Measurements from ENCODE around the gene NPRL2.
"Not testable (repeated sequence)": the region's sequence is repeated elsewhere in the genome, so short reads cannot be mapped to it uniquely, and the experiment has no call there.

NPRL2 gene

DNA sequence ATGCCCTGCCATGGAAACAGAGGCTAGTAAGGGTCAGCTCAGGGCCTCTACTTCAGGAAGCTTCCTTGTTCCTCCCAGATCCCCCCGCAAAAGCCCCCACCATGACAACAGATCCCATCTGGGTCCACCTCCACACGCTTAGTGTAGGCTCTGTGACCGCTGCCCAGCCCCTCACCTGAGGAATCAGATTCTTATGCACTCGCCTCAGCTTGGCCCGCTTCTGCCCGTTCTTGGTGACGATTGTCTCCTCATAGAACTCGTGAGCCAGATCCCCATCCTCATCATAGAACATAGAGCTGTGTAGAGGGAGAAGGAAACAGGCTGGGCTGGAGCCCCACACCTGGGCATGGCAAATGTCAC is 24.4 kb downstream of the NPRL2 start:
- no peak for DNase-seq

DNA sequence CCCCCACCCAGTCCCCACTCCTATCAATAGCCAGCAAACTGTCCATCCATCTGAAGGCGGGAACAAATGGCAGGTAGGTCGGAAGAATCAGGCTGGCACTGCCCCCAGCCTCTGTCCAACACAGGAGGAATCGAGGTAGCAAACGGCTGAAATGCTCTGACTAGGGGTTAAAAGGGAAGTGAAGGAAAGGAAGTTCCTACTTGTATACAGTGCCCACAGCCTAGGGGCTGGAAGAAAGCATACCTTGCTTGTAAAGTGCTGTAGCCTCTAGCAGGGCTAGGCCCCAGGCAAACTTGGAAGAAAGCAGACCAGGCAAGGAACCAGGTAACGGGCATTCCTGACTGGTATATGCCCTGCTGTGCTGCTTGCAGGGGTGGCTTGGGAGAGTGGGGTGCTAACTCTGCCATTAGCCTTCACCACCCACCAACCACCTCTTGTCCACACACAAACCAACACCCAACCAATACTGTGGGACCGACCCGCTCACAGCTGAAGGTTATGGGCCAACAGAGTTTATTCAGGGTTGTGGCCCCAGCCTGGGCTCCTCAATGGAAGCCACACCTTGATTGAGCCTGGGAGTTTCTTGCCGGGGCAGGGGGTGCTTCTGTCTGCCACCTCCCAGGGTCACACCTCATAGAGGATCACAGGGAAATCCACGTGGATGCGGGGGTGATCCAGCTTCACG is 24.9 kb downstream of the NPRL2 start:
- no peak for DNase-seq

DNA sequence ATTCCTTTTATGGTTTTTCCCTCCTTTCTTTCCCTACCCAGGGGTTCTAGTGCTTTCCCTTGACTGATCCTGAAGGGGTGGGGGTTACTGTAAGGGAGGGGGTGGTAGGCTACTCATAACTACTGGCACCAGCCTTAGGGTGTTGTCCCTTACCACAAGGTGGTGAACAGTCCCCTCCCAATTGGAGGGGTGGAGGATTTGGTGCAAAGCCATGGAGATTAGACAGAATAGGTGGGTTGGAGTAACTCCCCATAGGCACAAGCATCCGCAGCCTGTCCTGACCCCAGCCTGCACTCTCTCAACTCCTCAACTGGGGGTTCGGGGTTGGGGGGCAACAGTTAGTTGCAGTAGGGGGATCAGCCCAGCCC is 25.5 kb downstream of the NPRL2 start:
- no peak for DNase-seq

DNA sequence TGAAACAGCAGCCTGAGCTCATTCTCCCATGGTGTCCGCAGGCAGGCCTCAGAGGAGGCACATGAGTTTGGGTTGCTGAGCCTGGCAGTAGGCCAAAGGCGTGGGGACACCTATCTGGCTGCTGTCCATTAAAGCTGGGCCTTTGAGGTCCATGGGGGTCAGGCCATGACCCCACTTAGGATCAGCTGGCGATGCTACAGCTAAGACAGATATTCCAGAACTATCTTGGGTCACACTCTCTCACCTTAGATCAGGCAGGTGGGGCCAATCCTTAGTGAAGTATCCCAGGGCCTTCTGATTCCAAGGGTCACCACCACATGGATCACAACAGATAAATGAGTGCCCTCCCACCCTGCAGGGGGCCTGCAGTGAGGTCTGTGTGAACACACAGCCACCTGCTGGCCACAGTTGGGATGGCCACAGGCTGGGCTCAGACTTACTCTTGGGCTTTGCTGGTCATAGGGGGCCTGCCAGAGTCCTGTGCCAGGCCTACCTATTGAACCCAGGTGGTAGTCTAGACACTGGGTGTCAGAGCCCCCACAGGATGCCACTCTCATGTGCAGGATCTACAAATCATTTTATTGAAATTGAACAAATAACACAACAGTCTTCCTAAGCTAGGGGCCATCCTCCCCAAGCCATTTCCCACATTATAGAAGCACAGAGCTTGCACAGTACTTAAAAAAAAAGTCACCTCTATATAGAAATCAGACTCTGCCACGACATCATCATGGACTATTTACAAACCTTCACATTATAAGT is 26.0 kb downstream of the NPRL2 start:
- peak in 3 of 5 donors; percentile 40 to 50 (median 42) for DNase-seq

DNA sequence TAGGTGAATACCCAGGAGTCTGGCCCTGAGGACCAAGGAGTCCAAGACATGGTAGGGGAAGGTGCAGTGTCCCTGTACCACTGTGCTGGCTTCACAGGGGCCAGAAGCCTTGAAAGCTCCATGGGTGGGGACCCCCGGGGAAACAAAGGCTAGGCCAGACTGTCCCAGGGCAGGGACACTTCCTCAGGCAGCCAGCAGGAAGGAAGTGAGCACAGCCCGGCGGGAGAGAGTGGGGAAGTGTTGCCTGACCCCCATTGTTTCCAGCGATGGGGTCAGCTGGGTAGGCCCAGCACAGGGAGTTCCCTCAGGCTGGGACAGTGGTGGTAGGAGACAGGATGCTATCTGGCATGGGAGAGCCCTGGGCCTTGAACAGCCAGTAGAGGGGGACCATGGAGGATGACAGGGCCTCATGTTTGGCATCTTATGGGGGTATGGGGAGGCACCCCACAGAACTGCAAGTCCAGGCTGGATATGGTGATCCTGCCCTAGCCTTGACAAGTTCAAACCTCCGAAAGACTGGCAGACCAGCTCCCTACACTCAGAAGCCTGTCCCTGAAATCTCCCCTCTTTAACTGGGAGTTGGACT is 26.9 kb downstream of the NPRL2 start:
- no peak for DNase-seq

DNA sequence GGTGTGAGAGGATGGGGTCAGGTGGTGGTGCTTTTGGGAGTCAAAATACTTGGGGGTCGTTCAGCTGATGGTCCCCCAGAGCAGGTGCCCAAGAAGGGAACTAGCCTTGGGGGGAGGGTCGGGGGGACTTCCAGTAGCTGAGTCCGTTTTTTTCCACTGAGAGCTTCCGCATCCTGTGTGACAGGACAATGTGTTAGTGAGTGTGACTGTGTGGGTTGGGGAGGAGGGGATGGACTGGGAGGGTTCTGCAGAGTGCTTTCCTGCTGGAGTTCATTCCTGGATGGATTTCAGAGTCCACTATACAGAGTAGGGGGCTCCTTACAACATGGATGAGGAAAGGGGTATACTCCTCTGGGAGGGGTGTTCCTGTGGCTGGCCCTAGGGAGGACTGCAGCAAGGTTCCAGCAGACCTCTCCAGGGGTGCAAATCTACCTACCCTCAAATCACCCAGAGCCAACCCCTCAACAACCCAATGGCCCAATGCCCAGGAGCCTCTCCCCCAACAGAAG is 27.4 kb downstream of the NPRL2 start:
- no peak for DNase-seq

DNA sequence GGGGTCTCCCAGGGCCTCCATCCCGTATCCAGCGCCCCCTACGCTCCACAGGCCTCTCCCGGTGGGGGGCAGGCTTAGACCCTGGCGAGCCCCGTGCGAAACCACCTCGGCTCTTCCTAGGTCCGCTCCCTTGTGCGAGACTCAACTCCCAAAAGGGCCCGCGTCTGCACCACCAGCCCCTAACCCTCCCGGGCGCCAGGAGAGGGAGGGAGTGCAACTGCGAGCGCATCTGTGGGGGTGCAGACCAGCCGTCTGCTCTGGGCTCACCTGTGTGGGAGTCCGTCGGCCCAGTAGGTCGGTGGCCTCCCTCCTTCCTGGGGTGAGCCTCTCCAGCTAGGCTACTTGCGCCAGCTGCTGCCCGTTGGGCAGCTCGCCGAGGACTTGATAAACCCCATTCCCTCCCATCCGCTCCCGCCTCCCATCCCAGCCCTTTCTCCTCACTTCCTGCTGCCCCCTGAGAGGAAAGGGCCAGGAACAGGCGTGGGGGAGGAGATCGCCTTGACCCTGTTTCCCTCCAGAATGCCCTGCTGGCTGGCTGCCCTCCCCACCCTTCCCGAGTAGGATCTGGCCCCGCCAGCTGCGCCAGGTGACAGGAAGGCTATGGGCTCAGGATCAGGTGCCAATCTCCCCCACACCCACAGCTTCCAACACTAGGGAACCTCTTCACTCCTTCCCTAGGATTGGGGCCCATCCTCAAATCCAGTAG is 28.0 kb downstream of the NPRL2 start, which contains the start of gene HYAL2:
Gene HYAL2, minus strand, starts transcription at position 360 of the 706 bp plus-strand sequence. CDS start 2,256 bp downstream, outside the sequence.
- no peak for DNase-seq

DNA sequence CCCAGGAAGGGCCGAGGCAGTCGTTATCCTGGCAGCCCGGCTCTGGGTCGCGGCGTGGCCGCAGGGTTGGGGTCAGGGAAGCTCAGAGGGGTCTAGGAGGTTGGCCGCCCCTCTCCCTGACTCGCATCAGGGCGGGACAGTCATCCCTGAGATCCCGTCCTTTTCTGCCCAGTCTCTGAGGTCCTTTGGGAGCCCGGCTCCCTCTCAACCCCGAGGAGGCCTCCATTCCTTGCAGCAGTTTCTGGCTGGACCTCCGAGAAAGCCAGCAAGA is 28.5 kb downstream of the NPRL2 start:
- no peak for DNase-seq

DNA sequence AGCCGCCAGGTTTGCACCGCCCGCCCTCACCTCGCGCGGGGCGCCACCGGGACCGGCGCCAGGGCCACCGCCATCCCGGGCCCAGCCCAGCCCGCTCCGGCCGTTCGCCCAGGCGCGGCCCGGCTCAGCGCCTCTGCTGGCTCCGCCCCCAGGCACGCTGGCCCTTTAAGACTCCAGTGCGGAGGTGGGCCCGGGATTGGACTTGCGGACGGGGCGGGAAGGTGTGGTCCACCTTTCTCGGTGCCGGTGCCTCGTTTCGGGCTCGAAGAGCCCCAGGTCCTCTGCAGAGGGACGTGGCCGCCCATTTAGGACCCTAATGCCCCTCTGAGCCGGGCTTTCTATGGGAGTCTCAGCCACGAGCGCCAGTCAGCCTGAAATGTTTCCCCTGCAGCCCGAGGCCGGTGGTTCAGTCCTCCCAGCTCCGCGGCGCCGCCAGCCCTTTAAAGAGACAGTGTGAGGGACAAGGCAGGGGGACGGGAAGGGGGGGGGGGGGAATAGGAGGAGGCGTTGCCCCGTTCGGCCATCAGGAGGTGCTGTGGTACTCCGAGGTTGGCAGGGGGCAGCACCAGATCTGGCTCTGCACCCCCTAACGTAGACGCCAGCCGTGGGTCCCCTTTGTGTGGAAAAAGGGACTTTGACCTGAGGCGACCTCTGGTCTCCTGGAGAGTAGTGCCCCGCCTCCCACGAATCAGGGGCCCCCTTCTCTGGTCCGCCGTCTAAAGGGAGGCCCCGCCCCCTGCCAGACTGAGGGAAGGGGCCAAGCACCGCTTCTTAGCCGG is 29.1 kb downstream of the NPRL2 start:
- DNase-seq = peak; percentile 59 to 87 (median 70)

DNA sequence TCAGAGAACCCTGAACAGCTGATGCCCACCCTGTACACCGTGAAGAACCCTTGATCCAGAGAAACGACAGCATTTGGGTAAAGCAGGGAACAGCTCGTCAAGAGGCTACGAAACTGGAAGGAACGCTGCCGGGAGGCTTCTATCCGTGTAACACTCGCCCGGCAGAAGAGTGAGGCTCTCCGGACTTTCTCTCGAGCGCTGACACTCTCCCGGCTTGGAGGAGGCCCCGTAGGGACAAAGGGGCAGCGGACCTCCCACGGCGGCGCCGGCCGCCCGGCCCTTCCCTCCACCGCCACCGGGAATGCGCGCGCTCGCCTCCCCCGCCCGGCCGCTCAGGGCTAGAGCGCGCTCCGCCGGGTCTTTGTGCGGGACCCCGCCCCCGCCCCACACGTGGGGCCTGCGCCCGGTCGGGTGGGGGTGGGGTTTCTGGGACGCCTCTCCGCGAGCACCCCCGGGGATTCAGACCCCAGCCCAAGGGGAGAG is 29.7 kb downstream of the NPRL2 start:
- DNase-seq = peak in 3 of 5 donors; percentile 35 to 56 (median 48)

DNA sequence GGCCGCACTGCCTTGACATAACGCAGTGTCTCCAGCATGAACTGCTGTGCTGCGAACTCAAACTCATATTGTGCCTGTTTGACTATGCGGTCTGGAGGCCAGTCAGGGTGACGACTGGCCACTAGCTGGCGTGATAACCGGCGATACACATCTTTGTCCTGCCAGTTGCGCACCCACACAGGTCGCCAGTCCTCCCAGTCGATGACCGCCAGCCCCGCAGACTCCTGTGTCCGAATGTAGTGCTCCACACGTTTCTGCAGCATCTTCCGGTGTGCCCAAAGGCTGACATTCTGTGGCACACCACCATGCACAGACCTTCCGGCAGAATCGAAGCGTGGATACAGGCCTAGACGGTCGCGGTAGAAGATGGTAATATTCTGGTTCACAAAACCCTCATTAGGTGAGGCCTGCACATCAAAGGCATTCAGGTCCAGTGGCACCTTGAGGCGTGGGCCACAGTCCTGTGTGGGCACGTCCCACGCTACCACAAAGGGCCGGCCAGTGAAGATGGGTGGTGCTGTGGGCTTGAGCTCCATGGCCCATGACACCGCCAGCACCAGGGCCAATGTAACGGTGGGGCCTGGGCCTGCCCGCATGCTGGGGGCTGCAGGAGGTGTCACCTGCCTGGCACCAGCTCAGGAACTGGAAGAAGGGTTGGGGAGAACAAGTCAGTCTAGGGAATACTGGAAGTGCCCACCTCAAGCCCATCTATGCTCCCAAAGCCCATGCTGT is 30.5 kb downstream of the NPRL2 start:
- DNase-seq = no peak

DNA sequence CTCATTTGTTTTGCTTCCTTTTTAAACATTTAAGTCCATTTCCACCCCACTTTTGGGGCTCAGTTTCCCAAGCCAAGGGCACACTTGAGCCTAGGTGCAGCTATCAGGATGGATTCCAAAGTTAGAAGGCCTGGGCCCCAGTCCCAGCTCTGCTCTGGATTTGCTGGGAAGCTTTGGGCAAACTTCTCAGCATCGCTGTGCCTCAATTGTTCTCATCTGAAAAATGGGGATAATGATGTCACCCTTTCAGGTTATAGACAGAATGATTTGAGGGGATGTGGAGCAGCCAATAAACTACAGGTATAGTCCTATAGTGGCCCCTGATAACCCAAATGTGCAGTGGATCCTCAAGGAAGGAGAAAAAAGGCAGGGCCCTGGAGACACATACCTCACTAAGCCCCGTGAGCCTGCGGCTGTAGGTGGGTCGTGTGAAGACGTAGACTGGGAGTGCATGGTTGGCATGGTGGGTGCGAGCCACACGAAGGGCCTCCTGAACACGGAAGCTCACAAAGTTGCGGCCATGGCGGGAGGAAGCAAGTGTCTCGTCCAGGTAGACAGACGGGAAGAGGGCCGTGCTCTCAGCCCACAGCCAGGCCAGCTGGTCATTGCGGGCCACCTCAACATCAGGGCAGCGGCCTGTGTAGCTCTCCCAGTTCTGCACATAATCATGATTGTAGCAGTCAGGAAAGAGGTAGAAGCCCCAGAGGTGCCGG is 31.2 kb downstream of the NPRL2 start:
- no peak for DNase-seq

DNA sequence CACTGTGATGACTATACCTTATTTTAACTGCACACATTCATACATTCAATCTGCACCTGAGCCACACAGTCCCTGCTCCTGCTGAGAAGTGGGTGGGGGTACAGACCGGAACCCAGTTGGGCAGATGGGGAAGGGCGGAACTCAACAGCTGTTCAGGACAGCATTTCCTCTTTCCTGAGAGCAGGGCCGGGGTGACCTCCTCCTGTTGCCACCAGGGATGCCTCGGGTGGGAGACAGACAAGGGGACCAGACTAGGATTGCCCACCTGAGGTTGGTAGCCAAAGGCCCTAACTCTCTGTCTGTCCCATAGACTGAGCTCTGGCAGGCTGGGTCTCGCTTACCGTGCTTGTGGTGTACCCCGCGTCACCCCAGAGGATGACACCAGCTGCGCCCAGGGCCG is 32.0 kb downstream of the NPRL2 start:
- DNase-seq = no peak

DNA sequence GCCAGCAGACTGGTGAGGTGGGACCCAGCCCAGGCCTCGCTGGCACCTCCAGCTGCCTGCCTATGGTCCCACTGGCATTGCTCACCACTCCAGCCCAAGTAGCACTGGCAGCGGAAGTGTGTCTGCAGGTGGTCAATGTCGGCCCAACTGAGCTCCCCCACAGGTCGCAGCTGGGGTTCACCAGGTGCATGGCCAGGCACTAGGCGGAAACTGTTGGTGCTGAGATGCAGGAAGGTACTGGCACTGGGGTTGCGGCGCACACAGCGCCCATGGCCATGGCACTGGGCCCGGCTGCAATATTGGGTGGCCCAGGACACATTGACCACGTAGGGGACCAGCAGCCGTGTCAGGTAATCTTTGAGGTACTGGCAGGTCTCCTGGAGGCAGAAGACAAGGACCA is 32.4 kb downstream of the NPRL2 start:
- no peak for DNase-seq

DNA sequence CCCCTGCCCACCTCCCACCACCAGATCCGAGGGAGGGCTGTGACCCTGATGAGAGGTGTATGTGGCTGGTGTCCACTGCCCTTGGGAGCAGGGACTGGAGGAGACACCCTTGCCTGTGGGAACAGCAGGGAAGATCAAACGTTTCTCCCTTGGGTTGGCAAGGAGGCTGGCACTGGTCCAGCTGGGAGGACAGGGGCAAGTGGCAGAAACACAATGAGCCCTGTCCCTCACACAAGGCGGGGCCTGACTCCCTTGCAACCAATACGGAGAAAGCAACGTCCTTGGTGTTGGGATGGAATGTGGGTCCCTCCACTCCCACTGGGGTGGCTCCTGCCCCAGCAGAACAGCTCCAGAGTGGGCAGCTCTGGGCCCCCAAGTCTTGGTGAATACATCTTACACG is 33.3 kb downstream of the NPRL2 start:
- no peak for DNase-seq

DNA sequence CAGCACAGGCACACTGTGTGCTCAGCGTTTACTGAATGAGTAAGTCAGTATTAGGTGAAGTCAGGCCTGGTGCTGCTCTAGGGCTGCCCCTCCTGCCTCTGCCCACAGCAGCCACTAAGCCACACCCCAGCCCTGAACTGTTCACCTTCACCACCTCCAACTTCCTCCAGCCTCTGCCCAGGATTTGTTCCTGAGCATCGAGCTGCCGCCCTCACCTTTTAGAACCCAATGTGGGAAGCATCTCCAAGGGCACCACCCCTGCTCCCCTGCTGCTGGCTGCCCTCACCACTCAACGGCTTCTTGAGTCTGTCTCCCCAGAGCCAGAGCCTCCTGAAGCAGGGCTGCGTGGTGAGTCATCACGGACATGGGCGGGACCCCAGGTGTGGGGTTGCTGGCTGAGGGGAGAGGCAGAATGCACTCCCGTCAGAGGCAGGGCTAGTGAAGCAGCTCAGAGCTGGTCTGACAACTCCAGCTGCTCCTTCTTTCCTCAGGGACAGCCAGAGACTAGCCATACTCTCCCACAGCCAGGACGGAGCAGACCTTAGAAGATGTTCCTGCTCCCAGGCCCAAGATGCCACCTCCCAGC is 33.8 kb downstream of the NPRL2 start:
- peak; percentile 42 to 65 (median 59) for DNase-seq

DNA sequence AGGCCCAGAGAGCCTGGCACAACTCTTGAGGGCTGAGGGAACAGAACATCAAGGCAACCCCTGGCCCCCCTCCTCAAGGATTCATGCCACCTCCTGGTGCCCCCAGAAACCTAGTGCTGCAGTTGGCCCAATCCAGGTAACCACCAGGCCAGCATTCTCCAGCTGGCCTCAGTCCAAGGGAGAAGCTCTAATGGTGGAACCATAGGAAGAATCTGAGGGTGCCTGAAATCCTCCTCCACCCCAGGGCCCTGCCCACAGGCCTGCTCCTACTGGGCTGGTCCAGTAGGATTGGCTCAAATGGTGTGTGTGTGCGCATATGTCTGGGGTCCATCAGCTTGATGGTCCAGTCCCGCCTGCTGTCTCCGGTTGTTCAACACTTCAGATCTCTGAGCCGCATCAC is 35.8 kb downstream of the NPRL2 start:
- DNase-seq = no peak

DNA sequence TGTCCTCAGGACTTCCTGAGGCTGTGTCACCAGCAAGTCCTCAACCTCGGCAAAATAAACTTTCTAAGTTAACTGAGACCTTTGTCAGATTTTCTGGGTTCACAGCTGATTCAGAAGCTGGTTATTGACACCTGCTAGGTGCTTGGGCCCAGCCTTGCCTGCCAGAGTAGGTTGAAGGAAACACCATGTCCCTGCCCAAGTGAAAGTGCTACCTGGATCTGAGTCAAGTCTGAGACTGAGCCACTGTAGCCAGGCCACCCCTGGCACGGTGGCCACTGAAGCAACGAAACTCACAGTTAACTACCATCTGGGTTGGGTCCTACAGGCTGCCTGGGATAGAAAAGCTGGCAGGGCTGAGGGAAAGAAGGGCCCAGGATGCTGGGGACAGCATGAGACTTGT is 36.2 kb downstream of the NPRL2 start:
- no peak for DNase-seq

DNA sequence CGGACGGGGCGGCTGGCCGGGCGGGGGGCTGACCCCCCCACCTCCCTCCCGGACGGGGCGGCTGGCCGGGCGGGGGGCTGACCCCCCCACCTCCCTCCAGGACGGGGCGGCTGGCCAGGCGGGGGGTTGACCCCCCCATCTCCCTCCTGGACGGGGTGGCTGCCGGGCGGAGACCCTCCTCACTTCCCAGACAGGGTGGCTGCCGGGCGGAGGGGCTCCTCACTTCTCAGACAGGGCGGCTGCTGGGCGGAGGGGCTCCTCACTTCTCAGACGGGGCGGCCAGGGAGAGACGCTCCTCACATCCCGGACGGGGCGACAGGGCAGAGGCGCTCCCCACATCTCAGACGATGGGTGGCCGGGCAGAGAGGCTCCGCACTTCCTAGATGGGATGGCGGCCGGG is 38.5 kb downstream of the NPRL2 start:
- DNase-seq = not testable (repeated sequence)

DNA sequence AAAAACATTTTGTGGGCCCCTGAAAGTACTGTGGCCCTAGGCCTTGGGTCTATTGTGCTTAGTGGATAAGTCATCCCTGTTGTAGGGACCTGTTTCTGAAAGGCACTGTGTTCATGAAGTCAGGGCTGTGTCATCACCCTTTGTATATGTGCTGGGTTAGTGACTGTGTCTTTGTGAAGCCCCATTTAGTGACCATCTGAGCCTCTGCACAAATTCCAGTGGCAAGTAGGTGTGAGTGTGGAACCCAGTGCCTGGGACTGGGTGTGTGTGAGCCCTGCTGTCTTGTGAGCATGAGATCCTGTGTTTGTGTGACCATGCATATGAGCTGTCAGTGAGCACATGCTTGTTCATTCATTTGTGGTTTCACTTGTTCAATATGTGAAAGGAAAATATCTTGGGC is 46.0 kb downstream of the NPRL2 start:
- DNase-seq = no peak
